ENCODE measurements around the gene GARNL3.

DNA sequence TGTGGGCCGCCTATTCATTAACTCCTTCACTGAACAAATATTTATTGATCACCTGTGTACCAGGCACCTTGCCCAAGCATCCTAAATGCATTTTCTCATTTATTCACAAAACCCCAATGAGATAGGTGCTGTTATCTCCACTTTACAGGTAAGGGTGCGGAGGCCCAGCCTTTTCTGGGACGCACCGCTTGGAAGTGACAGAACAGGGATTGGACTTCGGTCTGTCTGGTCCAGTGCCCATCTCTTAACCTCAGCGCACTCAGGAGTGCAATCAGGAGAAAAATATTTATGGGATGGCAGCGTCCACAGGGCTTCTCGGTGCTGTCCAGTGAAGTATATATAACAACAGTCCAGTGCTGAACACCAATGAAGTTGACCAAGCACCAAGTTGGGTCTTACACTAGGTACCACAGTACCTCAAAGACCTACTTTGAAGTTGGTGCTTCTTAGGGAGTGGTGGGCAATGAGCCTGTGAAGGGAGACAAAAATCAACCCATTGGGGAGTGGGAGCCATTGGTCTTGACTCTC lies 18.9 kb upstream of the GARNL3 start:
- TF ChIP-seq, protein P1, sequence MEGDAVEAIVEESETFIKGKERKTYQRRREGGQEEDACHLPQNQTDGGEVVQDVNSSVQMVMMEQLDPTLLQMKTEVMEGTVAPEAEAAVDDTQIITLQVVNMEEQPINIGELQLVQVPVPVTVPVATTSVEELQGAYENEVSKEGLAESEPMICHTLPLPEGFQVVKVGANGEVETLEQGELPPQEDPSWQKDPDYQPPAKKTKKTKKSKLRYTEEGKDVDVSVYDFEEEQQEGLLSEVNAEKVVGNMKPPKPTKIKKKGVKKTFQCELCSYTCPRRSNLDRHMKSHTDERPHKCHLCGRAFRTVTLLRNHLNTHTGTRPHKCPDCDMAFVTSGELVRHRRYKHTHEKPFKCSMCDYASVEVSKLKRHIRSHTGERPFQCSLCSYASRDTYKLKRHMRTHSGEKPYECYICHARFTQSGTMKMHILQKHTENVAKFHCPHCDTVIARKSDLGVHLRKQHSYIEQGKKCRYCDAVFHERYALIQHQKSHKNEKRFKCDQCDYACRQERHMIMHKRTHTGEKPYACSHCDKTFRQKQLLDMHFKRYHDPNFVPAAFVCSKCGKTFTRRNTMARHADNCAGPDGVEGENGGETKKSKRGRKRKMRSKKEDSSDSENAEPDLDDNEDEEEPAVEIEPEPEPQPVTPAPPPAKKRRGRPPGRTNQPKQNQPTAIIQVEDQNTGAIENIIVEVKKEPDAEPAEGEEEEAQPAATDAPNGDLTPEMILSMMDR (IDR thresholded peaks at IDR 0.05) = no peak
- TF ChIP-seq POLR2A (IDR thresholded peaks at IDR 0.05) = no peak
